Thymus (tissue), 11 donors: ENCODE measurements around the gene SPOCK2. TPM values are rescaled to one million over a fixed set of nuclear protein-coding genes. Genes with fewer than 3 reads are reported as not detected.
"Not testable (repeated sequence)": the region's sequence is repeated elsewhere in the genome, so short reads cannot be mapped to it uniquely, and the experiment has no call there.

Experiments
- DNase-seq, 9 donors: peaks; one replicate each; pipeline ENCODE4 v3.0.0-alpha.2; 2013; ENCODE audit warnings: low spot score in 9 of 9, low read depth in 6 of 9, missing footprints in 1 of 9
- H3K27ac ChIP-seq, 2 donors: one replicate each; pipeline ENCODE4 v1.5.1; 2013; ENCODE audit warnings: control low read depth in 1 of 2, low read depth in 1 of 2, low read length in 1 of 2, mild to moderate bottlenecking in 1 of 2, moderate library complexity in 1 of 2
- H3K27me3 ChIP-seq, 2 donors: one replicate each; pipeline ENCODE4 v1.5.1; 2013; ENCODE audit warnings: low read length in 1 of 2; ENCODE audit not compliant: control insufficient read depth in 2 of 2, insufficient read depth in 1 of 2
- H3K36me3 ChIP-seq, 2 donors: one replicate each; pipeline ENCODE4 v1.5.1; 2013; ENCODE audit warnings: low read length in 1 of 2, mild to moderate bottlenecking in 1 of 2, moderate library complexity in 1 of 2; ENCODE audit not compliant: control insufficient read depth in 2 of 2, insufficient read depth in 2 of 2
- H3K4me1 ChIP-seq, 2 donors: one replicate each; pipeline ENCODE4 v1.5.1; 2013; ENCODE audit warnings: low read length in 2 of 2; ENCODE audit not compliant: control insufficient read depth in 2 of 2, insufficient read depth in 2 of 2
- H3K4me3 ChIP-seq, 2 donors: one replicate each; pipeline ENCODE4 v1.5.1; 2013; ENCODE audit warnings: low read length in 2 of 2, control low read depth in 1 of 2, mild to moderate bottlenecking in 1 of 2
- H3K9me3 ChIP-seq, 2 donors: one replicate each; pipeline ENCODE4 v1.5.1; 2013; ENCODE audit warnings: low read length in 1 of 2, mild to moderate bottlenecking in 1 of 2; ENCODE audit not compliant: control insufficient read depth in 2 of 2, insufficient read depth in 1 of 2
- WGBS: extraction: QIAGEN DNeasy Blood & Tissue Kit; methylation state at CpG from one replicate; pipeline ENCODE4 v1.1.7; 2013; 5-methylcytosine and 5-hydroxymethylcytosine counted together
- polyA plus RNA-seq: library from polyadenylated mRNA; stranded (reverse); fragments of 200-250 nt; gene quantifications from one replicate; pipeline ENCODE4 v1.2.3, GENCODE V29; 2013
- total RNA-seq: library from RNA; stranded (reverse); fragments of 120-200 nt; gene quantifications from one replicate; pipeline ENCODE4 v1.2.4, GENCODE V29; 2013
- donor health status: healthy.

Gene SPOCK2
- total and polyA plus RNA-seq, 2 donors, result 91.6 to 163 TPM

- H3K27ac ChIP-seq, result no peak overlapping the region
- H3K27me3 ChIP-seq, result no peaks in the 10 kb centered on the region
- no peaks in the 10 kb centered on the region for H3K9me3 ChIP-seq
- DNase-seq, result no peak
- peaks cover 9 to 40% of the 10 kb centered on the region in 2 donors for H3K4me1 ChIP-seq
- 96% methylated on average over 11 of the region's 11 CpGs for whole genome bisulfite sequencing
- no peak overlapping the region for H3K4me3 ChIP-seq
- no peaks in the 10 kb centered on the region for H3K36me3 ChIP-seq
Measured at GRCh38 chr10:72110673-72111401, 22.5 kb upstream of the SPOCK2 start.

GRCh38 chr10:72109636-72110157 is 21.3 kb upstream of the SPOCK2 start:
- WGBS, result 92% methylated on average over 8 of the region's 8 CpGs
- H3K4me3 ChIP-seq, result no peak overlapping the region
- peak in 1 of 9 donors; percentile 23 for DNase-seq
- no peaks in the 10 kb centered on the region for H3K36me3 ChIP-seq
- no peaks in the 10 kb centered on the region for H3K9me3 ChIP-seq
- H3K4me1 ChIP-seq, result peaks cover 17 to 41% of the 10 kb centered on the region in 2 donors
- no peaks in the 10 kb centered on the region for H3K27me3 ChIP-seq
- peak overlapping the region in 1 of 2 donors; percentile 60 for H3K27ac ChIP-seq

DNA sequence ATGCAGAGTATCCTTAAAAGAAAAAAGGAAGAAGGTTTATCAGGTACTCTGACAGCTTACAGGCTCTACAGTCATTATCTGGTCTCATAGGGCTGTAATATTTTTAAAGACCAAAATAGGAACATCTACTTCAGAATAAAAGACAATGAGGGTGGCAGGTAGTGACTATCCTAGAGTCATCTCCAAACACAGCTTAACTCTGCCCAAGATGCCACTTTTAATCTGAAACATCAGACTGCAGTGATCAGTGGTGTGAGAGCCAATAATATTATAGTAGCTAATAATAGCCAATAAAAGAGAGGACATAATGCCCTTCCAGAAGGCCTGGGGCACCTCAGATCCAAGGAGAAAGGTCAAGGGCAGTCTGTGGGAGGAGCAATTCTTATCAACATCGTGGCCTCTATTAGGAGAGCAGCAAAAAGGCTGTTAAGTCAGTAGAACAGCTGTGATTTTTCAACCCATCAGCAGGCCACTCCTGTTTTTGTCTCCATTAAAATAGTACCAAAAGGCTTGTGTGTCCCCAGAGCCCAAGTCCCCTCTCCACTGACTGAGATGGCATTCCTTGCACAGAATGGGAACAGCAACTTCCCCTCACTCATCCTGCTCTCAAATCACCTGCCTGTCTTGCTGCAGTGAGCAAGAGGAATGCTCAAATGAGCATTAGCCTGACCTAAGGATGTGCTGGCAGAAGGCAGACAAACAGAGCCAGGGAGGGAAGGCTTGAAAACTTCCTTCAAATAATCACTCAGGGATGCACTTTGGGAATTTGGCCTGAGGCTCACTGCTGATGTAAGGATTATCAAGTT is 20.7 kb upstream of the SPOCK2 start:
- Histone ChIP-seq H3K4me3 (no peak overlapping the region), H3K36me3 (no peaks in the 10 kb centered on the region), H3K27ac (peak overlapping the region; percentile 26 to 60), H3K4me1 (peaks cover 21 to 42% of the 10 kb centered on the region in 2 donors), H3K9me3 (no peaks in the 10 kb centered on the region), H3K27me3 (no peaks in the 10 kb centered on the region)
- WGBS, result 91% methylated on average over 1 of the region's 1 CpG
- no peak for DNase-seq

GRCh38 chr10:72108004-72108370 is 19.6 kb upstream of the SPOCK2 start:
- H3K27me3 ChIP-seq, H3K36me3 ChIP-seq, H3K4me3 ChIP-seq, DNase-seq, H3K9me3 ChIP-seq: not testable (repeated sequence)
- 67% methylated on average over 3 of the region's 3 CpGs for WGBS
- Histone ChIP-seq H3K4me1 (peaks cover 29 to 44% of the 10 kb centered on the region in 2 donors), H3K27ac (peak overlapping the region; percentile 58 to 86)

- peak in 8 of 9 donors; percentile 51 to 90 (median 74) for DNase-seq
- H3K9me3 ChIP-seq, result no peaks in the 10 kb centered on the region
- H3K27me3 ChIP-seq, result no peaks in the 10 kb centered on the region
- WGBS, result 5% methylated on average over 3 of the region's 3 CpGs
- no peaks in the 10 kb centered on the region for H3K36me3 ChIP-seq
- H3K4me3 ChIP-seq, result peak overlapping the region in 1 of 2 donors; percentile 20
- H3K4me1 ChIP-seq, result peaks cover 29 to 44% of the 10 kb centered on the region in 2 donors
- H3K27ac ChIP-seq, result peak overlapping the region; percentile 56 to 86
Measured at GRCh38 chr10:72107325-72108003, 19.1 kb upstream of the SPOCK2 start.

DNA sequence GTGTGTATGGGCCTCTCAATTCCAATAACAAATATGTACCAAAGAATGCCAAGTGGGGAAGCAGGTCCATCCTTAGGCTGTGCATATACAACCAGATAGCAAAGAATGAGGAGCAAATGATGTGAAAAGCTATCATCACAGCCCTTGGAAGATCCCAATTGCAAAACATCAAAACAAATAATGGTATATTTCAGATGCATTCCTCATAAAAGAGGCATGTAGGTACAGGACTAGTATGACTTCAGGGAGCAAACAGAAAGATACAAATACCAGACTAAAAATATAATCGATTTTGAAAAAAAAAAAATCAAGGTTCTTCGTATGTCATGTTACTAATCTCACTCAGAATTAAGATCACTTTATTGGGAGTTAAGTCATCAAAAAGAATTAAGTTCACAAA is 18.5 kb upstream of the SPOCK2 start:
- Histone ChIP-seq H3K4me1 (peaks cover 29 to 44% of the 10 kb centered on the region in 2 donors), H3K4me3 (no peak overlapping the region), H3K27me3 (no peaks in the 10 kb centered on the region), H3K27ac (peak overlapping the region; percentile 75 to 86), H3K36me3 (peaks cover 0 to 4% of the 10 kb centered on the region in 2 donors), H3K9me3 (no peaks in the 10 kb centered on the region)
- no peak for DNase-seq
- 72% methylated on average over 2 of the region's 2 CpGs for WGBS

- H3K4me1 ChIP-seq, result peaks cover 29 to 44% of the 10 kb centered on the region in 2 donors
- no peak overlapping the region for H3K4me3 ChIP-seq
- DNase-seq, result no peak
- WGBS, result 64% methylated on average over 2 of the region's 2 CpGs
- no peaks in the 10 kb centered on the region for H3K27me3 ChIP-seq
- H3K36me3 ChIP-seq, result peaks cover 0 to 4% of the 10 kb centered on the region in 2 donors
- H3K9me3 ChIP-seq, result no peaks in the 10 kb centered on the region
- peak overlapping the region; percentile 75 to 86 for H3K27ac ChIP-seq
Measured at GRCh38 chr10:72106154-72106849, 18.0 kb upstream of the SPOCK2 start.

DNA sequence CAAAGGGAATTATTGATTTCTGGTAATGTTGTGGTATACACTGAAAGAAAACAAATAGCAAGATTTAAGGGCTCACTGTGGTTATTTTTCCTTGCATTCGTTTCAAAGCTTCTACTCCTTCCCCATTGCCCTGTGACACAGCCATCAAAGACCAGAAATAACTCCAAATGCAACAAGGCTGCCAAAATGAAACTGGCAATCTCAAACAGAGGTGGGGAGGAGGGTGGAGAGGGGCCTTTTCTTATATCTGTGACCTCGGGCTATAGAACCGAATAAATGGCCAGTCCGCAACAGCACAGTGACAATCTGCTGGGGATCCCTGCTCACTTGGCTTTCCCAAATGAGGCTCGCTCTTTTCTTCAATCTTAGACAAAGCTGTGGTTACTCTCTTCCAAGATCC is 17.4 kb upstream of the SPOCK2 start:
- 79% methylated on average over 5 of the region's 5 CpGs for WGBS
- Histone ChIP-seq H3K27ac (peak overlapping the region in 1 of 2 donors; percentile 25), H3K27me3 (no peaks in the 10 kb centered on the region), H3K36me3 (peaks cover 0 to 4% of the 10 kb centered on the region in 2 donors), H3K4me1 (peaks cover 29 to 44% of the 10 kb centered on the region in 2 donors), H3K9me3 (no peaks in the 10 kb centered on the region), H3K4me3 (no peak overlapping the region)
- no peak for DNase-seq
